T-helper 1 cell treated with Interleukin-12 subunit alpha and Interleukin-12 subunit beta and Interleukin-4 antibody, amounts not matched to agents 30 μg/mL and 1 μg/mL, for 36 hours (primary cell): ENCODE results near the gene IGFBP5.

Experiments
- H3K27ac Mint-ChIP-seq: one replicate; pipeline ENCODE4 v1.8.0; 2021; ENCODE audit warnings: mild to moderate bottlenecking, mixed read lengths
- H3K27me3 Mint-ChIP-seq: one replicate; pipeline ENCODE4 v1.8.0; 2021; ENCODE audit warnings: low read depth, mixed read lengths
- H3K36me3 Mint-ChIP-seq: one replicate; pipeline ENCODE4 v1.8.0; 2021; ENCODE audit warnings: low read depth, mixed read lengths
- H3K4me1 Mint-ChIP-seq: one replicate; pipeline ENCODE4 v1.8.0; 2021; ENCODE audit warnings: low read depth, mixed read lengths
- H3K4me3 Mint-ChIP-seq: one replicate; pipeline ENCODE4 v1.8.0; 2021; ENCODE audit warnings: mild to moderate bottlenecking, moderate library complexity, mixed read lengths
- H3K9me3 Mint-ChIP-seq: one replicate; pipeline ENCODE4 v1.8.0; 2021; ENCODE audit warnings: mixed read lengths

Gene IGFBP5

GRCh38 chr2:216671791-216672343 is 23.5 kb downstream of the IGFBP5 start:
- Mint-ChIP-seq H3K4me1 (no peaks in the 10 kb centered on the region), H3K36me3 (no peaks in the 10 kb centered on the region), H3K27ac (no peak overlapping the region), H3K9me3 (no peaks in the 10 kb centered on the region), H3K27me3 (peaks cover 23% of the 10 kb centered on the region), H3K4me3 (no peak overlapping the region)

GRCh38 chr2:216671081-216671411 is 24.3 kb downstream of the IGFBP5 start:
- Mint-ChIP-seq H3K27ac (no peak overlapping the region), H3K36me3 (no peaks in the 10 kb centered on the region)

GRCh38 chr2:216670266-216671080 is 24.9 kb downstream of the IGFBP5 start:
- Mint-ChIP-seq H3K36me3 (no peaks in the 10 kb centered on the region), H3K4me3 (no peak overlapping the region), H3K27ac (no peak overlapping the region), H3K9me3 (no peaks in the 10 kb centered on the region), H3K27me3 (peaks cover 23% of the 10 kb centered on the region), H3K4me1 (no peaks in the 10 kb centered on the region)

More at GRCh38 chr2:216671081-216671411, 24.3 kb downstream of the IGFBP5 start:
- Mint-ChIP-seq H3K27me3 (peaks cover 23% of the 10 kb centered on the region), H3K4me3 (no peak overlapping the region), H3K4me1 (no peaks in the 10 kb centered on the region), H3K9me3 (no peaks in the 10 kb centered on the region)

GRCh38 chr2:216666461-216667233 is 28.7 kb downstream of the IGFBP5 start:
- no peaks in the 10 kb centered on the region for H3K4me1 Mint-ChIP-seq
- H3K27me3 Mint-ChIP-seq = peaks cover 23% of the 10 kb centered on the region
- no peak overlapping the region for H3K27ac Mint-ChIP-seq
- no peaks in the 10 kb centered on the region for H3K9me3 Mint-ChIP-seq
- H3K4me3 Mint-ChIP-seq = no peak overlapping the region
- no peaks in the 10 kb centered on the region for H3K36me3 Mint-ChIP-seq

GRCh38 chr2:216665717-216666116 is 29.6 kb downstream of the IGFBP5 start:
- no peaks in the 10 kb centered on the region for H3K36me3 Mint-ChIP-seq
- no peak overlapping the region for H3K27ac Mint-ChIP-seq
- H3K27me3 Mint-ChIP-seq = peaks cover 19% of the 10 kb centered on the region
- no peaks in the 10 kb centered on the region for H3K9me3 Mint-ChIP-seq
- no peaks in the 10 kb centered on the region for H3K4me1 Mint-ChIP-seq
- no peak overlapping the region for H3K4me3 Mint-ChIP-seq

GRCh38 chr2:216665242-216665641 is 30.1 kb downstream of the IGFBP5 start:
- no peaks in the 10 kb centered on the region for H3K9me3 Mint-ChIP-seq
- H3K36me3 Mint-ChIP-seq = no peaks in the 10 kb centered on the region
- H3K4me3 Mint-ChIP-seq = no peak overlapping the region
- H3K27ac Mint-ChIP-seq = no peak overlapping the region
- peaks cover 18% of the 10 kb centered on the region for H3K27me3 Mint-ChIP-seq
- no peaks in the 10 kb centered on the region for H3K4me1 Mint-ChIP-seq

GRCh38 chr2:216664593-216665034 is 30.7 kb downstream of the IGFBP5 start:
- Mint-ChIP-seq H3K27me3 (peaks cover 11% of the 10 kb centered on the region), H3K4me1 (no peaks in the 10 kb centered on the region), H3K4me3 (no peak overlapping the region), H3K27ac (no peak overlapping the region), H3K9me3 (no peaks in the 10 kb centered on the region), H3K36me3 (no peaks in the 10 kb centered on the region)

GRCh38 chr2:216663846-216664245 is 31.5 kb downstream of the IGFBP5 start:
- no peaks in the 10 kb centered on the region for H3K36me3 Mint-ChIP-seq
- no peaks in the 10 kb centered on the region for H3K4me1 Mint-ChIP-seq
- H3K4me3 Mint-ChIP-seq = no peak overlapping the region
- H3K27ac Mint-ChIP-seq = no peak overlapping the region
- H3K27me3 Mint-ChIP-seq = peaks cover 4% of the 10 kb centered on the region
- no peaks in the 10 kb centered on the region for H3K9me3 Mint-ChIP-seq

- no peak overlapping the region for H3K4me3 Mint-ChIP-seq
- H3K27me3 Mint-ChIP-seq = peaks cover 4% of the 10 kb centered on the region
- no peaks in the 10 kb centered on the region for H3K4me1 Mint-ChIP-seq
- H3K27ac Mint-ChIP-seq = no peak overlapping the region
- H3K9me3 Mint-ChIP-seq = no peaks in the 10 kb centered on the region
- no peaks in the 10 kb centered on the region for H3K36me3 Mint-ChIP-seq
These were observed 32.2 kb downstream of the IGFBP5 start for GRCh38 chr2:216663106-216663505.

GRCh38 chr2:216661639-216662375 is 33.5 kb downstream of the IGFBP5 start:
- Mint-ChIP-seq H3K27ac (no peak overlapping the region), H3K4me1 (no peaks in the 10 kb centered on the region), H3K9me3 (no peaks in the 10 kb centered on the region), H3K36me3 (no peaks in the 10 kb centered on the region), H3K27me3 (no peaks in the 10 kb centered on the region), H3K4me3 (no peak overlapping the region)

- Mint-ChIP-seq H3K27ac (no peak overlapping the region), H3K9me3 (no peaks in the 10 kb centered on the region), H3K4me3 (no peak overlapping the region), H3K27me3 (no peaks in the 10 kb centered on the region), H3K4me1 (no peaks in the 10 kb centered on the region), H3K36me3 (no peaks in the 10 kb centered on the region)
These were observed 34.3 kb downstream of the IGFBP5 start for GRCh38 chr2:216661051-216661450.

- Mint-ChIP-seq H3K27ac (no peak overlapping the region), H3K4me3 (no peak overlapping the region), H3K9me3 (no peaks in the 10 kb centered on the region), H3K27me3 (no peaks in the 10 kb centered on the region), H3K4me1 (no peaks in the 10 kb centered on the region), H3K36me3 (no peaks in the 10 kb centered on the region)
These were observed 34.9 kb downstream of the IGFBP5 start for GRCh38 chr2:216660496-216660895.

- H3K4me1 Mint-ChIP-seq = no peaks in the 10 kb centered on the region
These were observed 36.1 kb downstream of the IGFBP5 start for GRCh38 chr2:216659276-216659675.

GRCh38 chr2:216658757-216659156 is 36.6 kb downstream of the IGFBP5 start:
- Mint-ChIP-seq H3K36me3 (no peaks in the 10 kb centered on the region), H3K4me3 (no peak overlapping the region), H3K9me3 (no peaks in the 10 kb centered on the region), H3K4me1 (no peaks in the 10 kb centered on the region), H3K27ac (no peak overlapping the region), H3K27me3 (no peaks in the 10 kb centered on the region)

More at GRCh38 chr2:216659276-216659675, 36.1 kb downstream of the IGFBP5 start:
- Mint-ChIP-seq H3K36me3 (no peaks in the 10 kb centered on the region), H3K27ac (no peak overlapping the region), H3K27me3 (no peaks in the 10 kb centered on the region), H3K9me3 (no peaks in the 10 kb centered on the region), H3K4me3 (no peak overlapping the region)
